Stimulated activated CD4-positive, alpha-beta T cell treated with anti-CD3 and anti-CD28 coated beads, Interleukin-2, amount 100 ng/mL, for 4 hours (primary cell): ENCODE results near the gene RSPH9.

Source experiments
- DNase-seq: peaks from one replicate; pipeline ENCODE4 v3.0.0-alpha.2; 2020; ENCODE audit warnings: low read depth

The RSPH9 gene

DNA sequence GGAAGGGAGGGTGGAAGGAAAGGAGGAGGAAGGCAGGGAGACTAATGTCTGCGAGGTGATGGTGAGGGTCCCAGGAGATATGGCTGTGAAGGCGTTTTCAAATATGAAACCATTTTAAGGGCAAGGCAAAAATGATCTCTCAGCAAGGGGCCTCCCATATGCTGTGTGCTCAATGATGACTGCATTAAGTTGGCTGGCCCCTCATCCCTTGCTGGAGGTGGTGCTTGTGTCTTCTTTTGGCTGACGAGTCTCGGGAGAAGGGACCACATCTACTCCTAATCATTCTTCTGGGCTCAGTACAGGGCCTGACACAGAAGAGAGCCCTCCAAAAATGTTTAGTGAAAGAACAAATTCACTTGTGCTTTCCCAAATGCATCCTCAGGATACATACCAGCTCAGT is 65.7 kb downstream of the RSPH9 start:
- DNase-seq: no peak

DNA sequence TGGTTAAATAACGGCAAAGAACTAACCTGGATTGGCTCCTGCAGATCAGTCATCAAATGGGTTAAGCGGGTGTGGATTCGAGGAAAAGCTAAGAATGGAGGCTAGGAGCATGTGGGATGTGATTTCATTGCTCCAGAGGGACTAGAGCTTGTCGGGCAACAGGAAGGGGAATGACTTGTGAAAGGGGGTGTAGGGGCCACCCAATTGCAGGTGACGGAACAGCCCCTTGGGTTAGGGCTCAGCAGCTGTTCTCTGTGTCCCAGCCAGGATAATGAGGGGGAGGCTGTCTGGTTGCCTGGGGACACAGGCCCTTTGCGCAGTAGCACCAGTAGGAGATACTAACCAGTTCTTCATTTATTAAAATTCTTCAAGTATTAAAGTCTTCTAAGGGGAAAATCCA is 67.7 kb downstream of the RSPH9 start:
- DNase-seq: no peak

DNA sequence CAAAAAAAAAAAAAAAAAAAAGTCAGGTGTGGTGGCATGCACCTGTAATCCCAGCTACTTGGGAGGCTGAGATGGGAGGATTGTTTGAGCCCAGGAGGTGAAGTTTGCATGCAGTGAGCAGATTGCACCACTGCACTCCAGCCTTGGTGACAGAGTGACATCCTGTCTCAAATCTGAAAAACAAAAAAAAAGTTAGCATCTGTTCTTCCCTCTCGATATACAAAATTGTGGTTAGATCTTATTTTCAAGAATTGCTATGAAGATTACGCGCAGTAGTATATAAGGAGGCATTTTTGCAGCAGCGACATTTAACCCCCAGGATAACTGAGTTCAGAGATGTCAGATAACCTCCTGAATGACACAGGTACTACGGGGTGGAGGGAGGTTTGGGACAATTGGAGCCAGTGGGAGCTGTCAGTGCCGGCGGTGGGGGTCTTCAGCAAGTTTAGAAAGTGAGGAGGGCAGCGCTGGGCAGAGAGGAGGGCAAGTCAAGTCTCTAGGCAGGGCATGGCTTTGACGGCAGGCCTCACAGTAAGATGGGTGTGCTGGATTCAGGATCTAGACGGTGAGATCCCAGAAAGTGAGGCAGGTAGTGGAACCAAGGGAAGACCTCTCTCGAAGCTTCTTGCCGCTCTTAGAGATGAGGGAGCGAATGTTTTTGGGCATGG is 68.9 kb downstream of the RSPH9 start:
- no peak for DNase-seq

GRCh38 chr6:43714311-43715055 is 69.6 kb downstream of the RSPH9 start:
- DNase-seq: no peak

GRCh38 chr6:43715056-43715788 is 70.4 kb downstream of the RSPH9 start:
- no peak for DNase-seq

GRCh38 chr6:43716099-43716498 is 71.3 kb downstream of the RSPH9 start:
- no peak for DNase-seq

DNA sequence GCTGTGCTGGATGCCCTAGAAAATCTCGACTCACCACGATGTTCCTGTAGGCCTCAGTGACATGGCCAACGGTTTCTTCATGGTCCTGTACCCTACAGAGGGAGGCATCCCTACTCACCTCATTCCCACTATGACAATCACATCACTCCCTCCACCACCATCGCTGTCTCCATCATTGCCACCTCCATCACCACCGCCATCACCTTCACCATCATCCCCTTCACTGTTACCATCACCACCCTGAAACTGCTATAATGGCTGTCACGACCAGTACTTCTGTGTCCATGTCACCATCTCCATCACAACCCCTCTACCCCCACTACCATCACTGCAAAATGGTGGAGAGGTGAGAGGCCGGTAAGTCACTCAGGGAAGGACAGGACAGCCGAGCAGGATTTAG is 72.6 kb downstream of the RSPH9 start:
- DNase-seq: no peak

- no peak for DNase-seq
Measured at GRCh38 chr6:43717822-43718221, 73.0 kb downstream of the RSPH9 start.

DNA sequence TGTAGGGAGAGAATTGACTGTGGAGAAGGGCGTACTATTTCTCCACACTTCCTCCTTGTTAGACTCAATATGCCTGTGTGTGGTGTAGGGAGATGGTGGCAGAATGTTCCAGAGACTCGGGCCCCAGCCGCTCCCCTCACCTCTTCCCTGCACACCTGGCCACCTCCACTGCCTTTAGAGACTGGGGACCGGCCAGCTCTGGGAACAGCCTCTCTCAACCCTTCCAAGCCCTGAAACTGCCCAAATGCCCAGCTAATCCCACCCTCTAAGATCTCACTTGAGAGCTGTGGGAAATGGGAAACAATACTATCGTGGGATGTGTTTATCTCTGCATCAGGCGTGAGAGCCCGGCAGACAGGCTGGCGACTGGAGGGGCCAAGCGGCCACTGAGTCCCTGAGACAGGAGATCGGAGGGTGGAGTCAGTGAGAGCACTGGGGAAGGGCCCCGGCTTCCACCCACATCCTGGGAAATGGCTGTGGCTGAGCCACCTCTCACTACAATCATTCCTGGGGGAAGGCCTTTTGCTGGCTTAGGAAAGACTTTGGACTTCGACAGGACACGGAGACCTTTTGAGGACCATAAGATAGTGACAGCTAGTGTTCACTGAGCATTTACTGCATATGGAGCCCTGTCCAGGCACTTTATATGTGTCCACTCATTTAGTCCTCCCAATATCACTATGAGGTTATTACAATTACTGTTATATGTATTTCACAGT is 73.7 kb downstream of the RSPH9 start:
- DNase-seq: no peak

DNA sequence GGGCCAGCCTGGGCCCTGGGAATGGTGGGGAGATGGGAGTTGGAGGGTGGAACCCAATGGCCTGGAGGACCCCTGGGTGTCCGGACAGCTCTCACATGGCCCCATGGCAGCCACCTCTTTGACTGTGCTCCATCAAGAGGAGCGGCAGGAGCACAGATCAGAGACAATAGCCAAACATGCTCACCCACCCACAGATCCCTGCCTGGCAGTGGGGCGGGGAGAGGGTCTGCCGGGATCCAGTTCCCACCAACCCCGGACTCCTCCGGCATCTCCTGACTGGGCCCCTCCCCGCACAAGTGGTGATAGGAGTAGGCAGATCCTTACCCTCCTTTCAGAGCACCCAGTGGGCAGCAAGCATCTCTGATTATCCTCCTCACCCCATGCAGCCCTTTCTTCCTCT is 74.7 kb downstream of the RSPH9 start:
- no peak for DNase-seq

DNA sequence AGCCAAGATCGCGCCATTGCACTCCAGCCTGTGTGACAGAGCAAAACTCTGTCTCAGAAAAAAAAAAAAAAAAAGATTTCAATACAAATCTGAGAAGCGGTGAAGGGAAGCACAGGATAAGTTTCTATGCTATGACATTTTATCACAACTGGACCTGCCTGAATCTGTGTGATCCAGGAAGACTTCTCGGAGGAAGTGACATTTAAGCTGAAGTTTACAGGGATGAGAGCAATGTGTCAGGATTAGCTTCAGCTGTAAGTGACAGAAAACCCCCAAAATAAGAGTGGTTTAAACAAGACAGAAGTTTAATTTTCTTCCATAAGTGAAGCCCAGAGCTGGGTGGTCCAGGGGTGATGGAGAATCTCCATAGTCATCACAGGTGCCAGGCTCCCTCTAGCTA is 76.2 kb downstream of the RSPH9 start:
- no peak for DNase-seq
